GM21390 (cell line): ENCODE results near the gene TLE4.
"Not testable (repeated sequence)": the region's sequence is repeated elsewhere in the genome, so short reads cannot be mapped to it uniquely, and the experiment has no call there.

Source experiments
- ATAC-seq: cut with Tn5 transposase; IDR thresholded peaks from one replicate; pipeline ENCODE4 v1.9.1; 2021; ENCODE audit not compliant: unreplicated experiment

TLE4 gene

GRCh38 chr9:79598562-79599345 lies 27.0 kb downstream of the TLE4 start:
- ATAC-seq = no peak

DNA sequence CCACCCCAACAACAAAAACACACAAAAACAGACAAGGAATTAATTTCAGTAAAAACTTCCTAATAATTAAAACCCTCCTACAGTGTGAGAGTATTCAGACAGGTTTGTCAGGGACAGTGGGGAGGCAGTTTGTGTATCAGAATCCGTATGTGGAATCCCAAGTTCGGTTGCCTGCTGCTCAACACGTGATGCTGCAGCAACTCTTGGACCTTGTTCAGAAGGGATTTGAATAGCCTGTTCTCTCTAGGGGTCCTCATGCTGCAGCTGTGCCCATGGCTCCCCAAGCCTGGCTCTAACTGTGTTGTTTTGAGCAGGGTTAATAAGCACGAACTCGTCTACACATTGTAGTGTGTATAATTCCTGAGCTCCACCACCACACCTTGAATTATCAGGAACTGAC lies 28.7 kb downstream of the TLE4 start:
- no peak for ATAC-seq

DNA sequence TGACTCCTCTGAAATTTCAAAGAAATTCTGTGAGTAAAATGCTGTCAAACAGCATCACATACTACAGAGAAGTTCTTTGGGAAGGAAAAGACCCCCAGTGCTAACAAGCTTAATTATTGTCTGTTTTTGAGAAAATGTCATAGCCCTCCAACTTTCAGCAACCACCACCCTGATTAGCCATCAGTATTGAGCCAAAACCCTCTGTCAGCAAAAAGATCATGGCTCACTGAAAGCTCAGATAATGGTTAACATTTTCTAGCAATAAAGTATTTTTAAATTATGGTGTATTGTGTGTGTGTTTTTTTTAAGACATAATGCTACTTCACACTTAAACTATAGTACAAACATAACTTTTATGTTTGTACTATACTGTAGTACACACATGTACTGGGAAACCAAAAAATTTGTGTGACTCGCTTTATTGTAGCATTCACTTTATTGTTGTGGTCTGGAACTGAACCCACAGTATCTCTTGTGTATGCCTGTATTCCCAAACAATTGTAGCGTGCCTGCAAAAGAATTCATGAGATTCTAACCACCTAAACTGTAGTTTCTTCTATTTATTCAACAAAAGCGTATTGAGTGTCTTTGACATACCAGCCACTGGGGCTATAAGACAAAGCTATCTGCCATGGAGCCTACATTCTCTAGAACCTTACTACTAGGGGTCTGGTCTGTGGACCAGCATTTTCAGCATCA lies 31.6 kb downstream of the TLE4 start:
- no peak for ATAC-seq

DNA sequence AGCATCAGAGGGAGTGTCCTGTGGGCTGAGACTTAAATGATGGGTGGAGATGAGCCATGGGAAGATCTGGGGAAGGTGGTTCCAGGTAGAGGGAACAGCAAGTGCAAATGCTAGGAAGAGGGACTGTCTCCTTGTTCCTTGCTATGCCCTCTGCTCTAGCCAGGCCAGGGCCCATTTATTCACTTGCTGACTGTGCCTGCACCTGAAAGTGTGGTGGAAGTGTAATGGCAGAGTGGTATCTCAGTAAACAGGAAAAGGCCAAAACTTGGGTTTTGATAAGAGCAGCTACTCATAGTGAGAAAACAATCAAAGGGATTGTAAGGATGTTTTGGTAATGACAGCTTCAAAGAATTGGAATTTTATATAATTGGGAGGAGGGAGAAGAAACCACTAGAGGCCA lies 32.4 kb downstream of the TLE4 start:
- no peak for ATAC-seq

- no peak for ATAC-seq
These were observed 33.3 kb downstream of the TLE4 start for GRCh38 chr9:79604921-79605562.

DNA sequence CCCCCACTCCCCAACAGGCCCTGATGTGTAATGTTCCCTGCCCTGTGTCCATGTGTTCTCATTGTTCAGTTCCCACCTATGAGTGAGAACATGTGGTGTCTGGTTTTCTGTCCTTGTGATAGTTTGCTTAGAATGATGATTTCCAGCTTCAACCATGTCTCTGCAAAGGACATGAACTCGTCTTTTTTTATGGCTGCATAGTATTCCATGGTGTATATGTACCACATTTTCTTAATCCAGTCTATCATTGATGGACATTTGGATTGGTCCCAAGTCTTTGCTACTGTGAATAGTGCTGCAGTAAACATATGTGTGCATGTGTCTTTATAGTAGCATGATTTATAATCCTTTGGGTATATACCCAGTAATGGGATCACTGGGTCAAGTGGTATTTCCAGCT lies 34.8 kb downstream of the TLE4 start:
- not testable (repeated sequence) for ATAC-seq

DNA sequence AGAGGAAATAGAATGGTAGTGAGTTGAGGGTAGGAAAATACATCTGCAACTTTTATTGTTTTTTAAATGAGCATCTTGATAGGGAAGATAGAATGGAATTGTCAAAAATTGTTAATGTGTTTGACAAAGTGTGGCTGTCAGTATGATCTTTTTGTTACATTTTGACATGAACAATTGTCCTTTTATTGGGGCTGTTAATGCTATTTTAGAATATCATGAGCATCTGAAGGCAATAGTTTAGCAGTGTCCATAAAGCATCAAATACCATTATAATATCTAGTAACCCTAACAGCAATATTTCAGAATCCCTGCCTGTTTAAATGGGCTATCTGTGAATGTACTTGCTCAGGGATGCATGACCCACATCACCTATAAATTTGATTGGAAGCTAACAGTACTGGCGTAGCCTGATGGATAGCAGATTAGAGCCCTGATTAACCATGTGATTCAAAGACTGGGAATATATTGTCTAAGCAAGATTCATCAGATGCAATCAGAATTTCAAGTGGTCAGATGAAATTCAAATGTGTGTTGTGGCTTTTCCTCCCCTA lies 37.8 kb downstream of the TLE4 start:
- no peak for ATAC-seq

DNA sequence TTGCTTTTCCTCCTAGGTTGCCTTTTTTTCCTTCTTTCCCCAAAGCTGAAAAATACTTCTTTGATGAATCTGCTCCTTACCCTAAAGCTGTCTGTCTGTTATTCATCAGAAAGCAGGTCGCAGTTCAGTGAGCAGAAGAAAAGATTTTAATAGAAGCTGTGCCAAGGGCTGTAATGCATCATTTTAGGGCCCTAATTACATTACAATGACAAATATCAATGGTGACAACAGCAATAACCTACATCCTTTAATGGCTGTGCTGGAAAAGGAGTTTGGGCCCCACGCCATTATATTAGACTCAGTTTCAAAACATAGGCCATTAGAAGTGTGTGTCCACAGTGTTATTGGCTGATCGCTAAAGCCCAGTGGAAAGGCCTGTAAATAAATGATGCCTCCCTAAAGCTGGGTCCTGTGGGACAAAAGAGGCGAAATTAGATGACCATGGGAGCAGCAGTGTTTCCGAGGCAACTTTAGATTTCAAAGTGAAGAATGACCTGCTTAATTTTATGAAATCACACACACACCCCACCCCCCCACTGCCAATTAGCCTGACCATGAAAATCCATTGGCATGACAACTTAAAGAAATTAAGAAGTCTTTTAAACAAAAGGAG lies 38.4 kb downstream of the TLE4 start:
- no peak for ATAC-seq

DNA sequence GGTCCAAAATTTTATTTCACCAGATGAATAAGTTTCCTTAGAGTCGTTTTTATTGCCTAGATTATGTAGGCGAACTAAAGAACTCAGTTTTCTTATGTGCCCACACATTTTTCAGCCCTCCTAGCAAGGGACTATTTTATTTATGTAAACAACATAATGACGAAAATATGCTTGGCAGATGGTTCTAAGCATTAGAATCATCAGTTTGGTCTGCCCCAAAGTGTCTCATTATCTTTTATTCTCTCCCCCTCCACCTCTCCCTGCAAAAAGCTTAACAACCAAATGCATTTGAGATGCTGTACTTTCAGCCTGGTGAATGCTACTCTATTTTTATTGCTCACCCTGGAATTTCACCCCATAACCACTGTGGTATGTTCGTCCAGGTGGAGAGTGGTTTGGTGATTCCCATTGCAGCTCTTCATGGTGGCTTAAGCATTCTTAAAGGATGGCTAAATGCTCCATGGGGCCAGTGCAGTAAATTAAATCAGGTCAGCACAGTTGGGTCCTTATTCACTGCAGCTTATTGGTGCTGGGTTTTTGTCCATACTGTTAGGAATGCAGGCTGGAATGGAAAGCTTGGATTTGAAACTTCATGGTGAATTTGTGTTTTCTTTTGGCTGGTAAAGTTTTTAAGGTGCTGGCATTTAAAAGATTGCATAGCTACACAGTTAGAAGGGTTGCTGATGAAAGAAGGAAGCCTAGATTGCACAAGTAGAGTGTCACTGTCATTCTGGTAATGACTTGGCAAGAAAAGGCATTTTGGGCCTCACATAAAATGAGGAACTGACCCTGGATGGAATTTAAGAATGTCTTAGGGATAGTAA lies 39.2 kb downstream of the TLE4 start:
- ATAC-seq = peak; percentile 93

GRCh38 chr9:79613145-79613544 lies 41.4 kb downstream of the TLE4 start:
- ATAC-seq = no peak

DNA sequence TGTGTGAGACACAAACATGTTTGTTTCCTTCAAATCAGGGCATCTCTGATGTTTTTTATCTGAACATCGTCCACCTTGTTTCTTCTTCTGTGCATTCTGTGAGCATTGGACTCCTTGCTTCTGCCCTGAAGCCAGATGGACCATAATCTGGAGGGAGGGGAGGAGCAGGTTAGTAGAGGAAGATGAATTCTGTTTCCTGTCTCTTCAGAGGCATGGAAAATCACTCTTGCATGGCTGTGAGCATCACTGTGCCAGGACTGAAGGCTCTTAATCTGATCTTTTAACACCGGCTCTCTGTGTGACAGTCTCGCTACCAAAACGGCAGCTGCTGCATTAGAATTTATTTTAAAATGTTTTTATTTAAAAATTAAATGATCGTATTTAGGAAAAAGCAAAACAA lies 43.3 kb downstream of the TLE4 start:
- ATAC-seq = no peak

DNA sequence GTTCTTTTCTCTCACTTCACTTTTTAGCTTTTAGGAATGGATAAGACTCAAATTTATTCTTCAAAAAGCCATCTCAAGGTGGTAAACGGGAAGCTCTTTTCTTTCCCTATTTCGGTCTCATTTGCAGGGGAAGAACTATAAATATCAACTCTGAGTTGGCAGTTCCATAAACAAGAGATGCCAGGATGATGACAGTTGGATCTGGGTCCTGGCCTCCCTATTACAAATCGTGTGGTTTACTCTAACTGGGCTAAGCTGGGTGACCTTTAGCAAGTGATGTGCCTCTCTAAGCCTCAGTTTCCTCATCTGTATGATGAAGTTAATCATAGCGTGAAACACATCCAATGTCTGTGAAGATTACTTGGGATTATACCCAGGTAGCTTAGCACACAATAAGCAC lies 44.2 kb downstream of the TLE4 start:
- ATAC-seq = no peak

DNA sequence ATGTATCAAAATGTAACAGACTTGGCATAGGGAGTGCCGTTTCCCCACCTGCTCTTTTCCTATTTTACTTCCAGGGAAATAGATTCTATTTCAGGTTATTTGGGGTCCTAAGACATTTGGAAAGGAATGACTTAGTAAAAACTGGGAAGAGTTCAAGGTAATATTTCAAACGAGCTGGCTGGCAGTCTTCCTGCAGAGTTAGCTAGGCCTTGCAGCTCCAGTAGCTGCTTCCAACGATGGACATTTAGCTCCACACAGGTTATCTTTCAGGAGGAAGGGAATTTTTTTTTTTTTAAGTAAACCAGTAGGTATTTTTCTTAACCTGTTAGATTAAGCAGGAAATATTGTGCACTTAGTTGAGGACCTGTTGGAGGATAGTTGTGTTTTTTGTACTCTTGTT lies 45.2 kb downstream of the TLE4 start:
- ATAC-seq = no peak

GRCh38 chr9:79617395-79617794 lies 45.6 kb downstream of the TLE4 start:
- ATAC-seq = no peak

DNA sequence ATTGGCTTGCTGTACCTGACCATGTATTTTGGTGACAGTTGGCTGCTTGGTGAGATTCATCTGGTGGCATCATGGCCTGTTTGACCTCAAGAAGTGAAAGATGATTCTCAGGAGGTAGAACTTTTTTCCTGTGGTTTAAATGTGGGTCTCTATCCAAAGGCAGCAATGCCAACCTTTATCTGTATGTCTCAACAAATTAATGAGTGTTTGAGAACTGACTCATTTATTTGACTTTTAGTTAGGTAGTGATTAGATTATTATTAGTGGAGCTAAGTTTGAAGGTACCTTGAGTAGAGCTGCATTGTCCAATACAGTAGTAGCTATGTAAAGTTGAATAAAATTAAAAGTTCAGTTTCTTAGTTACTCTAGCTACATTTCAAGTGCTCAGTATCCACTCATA lies 48.2 kb downstream of the TLE4 start:
- no peak for ATAC-seq

DNA sequence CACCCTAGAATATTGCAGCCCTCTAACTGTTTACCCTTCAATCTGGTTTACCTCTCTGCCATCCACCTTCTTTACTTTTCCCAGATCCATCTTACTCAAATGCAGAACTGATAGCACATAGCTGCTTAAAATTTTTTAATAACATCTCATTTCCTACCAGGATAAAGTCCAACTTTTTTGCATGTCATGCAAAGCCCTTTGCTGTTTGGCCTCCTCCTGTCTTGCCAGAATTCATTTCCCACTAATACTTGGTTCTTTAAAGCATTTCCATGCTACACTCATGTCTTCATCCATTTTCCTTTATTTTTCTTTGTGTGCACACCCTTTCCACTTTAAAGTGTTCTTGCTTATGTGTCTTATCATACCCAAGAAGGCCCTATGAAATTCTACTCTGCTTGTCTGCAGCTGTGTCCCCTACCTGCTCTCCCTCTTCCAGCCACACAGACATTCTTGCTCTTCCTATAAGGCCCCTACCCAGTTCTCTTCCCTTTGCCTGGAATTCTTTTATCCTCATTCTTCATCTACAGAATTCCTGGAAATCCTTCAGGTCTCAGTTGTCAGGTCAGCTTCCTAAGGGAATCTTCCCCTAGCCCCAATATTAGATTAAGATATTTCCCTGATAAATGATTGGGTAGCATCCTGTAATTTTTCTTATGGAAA lies 50.3 kb downstream of the TLE4 start:
- no peak for ATAC-seq

DNA sequence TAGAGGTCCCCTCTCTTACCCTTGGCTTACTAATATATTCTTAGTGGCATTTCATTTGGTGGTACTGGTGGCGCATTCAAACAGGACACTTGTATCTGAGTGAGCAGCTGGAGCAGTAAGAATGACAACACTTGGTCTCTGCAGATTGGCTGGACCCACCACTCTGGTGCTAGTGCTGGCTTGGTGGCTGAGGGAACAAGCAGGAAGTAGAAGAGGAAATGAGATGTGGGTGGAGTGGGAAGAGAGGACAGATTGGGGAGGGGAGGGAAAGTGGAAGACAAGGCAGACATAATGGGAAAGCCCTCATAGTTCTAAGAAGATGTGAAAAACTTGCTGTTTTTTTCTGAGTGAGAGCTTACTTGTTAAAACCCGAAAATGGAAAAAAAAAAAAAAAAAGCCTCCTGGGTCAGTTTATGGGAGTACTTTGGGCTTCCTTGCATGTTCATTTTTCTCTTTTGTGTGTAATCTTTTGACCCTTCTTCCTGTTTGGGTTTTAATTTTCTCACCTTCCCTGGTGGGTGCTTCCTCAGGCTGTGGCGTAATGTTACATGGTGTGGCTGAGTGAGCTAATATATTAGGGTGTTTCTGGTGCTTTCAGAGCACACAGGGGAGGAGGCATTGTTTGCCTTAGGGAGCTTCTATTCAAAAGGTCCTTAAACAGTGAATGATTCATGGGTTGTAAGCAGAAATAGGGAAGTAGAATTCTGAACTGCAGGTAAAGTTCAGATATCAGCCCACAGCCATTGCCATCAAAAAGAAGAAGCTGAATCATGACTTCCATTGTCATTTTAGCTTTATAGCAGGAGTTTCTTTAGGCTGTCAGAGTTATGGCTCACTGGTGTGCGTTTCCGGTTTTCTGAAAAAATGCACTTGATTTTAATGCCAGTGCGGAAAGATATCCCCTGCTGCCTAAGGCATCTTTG lies 52.3 kb downstream of the TLE4 start:
- peak; percentile 91 for ATAC-seq

DNA sequence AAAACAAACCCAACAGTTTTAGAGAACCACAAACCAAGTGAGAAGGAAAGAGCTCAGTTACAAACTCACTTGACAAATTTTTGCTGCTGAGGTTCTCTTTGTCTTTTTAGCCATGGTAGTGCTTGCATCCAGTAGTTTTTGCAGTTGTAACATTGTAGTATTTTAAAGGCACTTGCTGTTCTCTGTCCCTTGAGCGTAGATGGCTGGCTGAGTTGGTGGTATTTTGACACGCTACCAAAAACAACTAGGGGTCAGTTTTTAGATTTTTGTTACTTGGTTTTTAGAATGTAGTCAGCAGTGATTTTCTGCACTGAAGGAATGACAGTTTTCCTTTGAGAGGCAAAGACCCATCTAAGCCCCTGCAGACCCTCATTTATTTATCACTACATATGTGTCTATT lies 58.0 kb downstream of the TLE4 start:
- no peak for ATAC-seq
